Retinal pigment epithelial cell (primary cell): ENCODE results near the gene MANF.
A peak's percentile ranks its signal among the peaks of the same experiment; 100 is the strongest.
"Not testable (repeated sequence)": the region's sequence is repeated elsewhere in the genome, so short reads cannot be mapped to it uniquely, and the experiment has no call there.

ENCODE experiments used
- DNase-seq: peaks from one replicate; pipeline ENCODE4 v3.0.0-alpha.2; 2010; ENCODE audit warnings: low read depth
- H3K4me3 ChIP-seq: 2 replicates; pipeline ENCODE4 v1.5.1; 2011; ENCODE audit warnings: mild to moderate bottlenecking, low read length, control low read depth, moderate library complexity
- CTCF ChIP-seq: conservative IDR thresholded peaks from 2 replicates; pipeline ENCODE4 v1.5.1; 2011; ENCODE audit warnings: low read depth, low read length, control low read depth, inconsistent platforms

MANF gene

DNA sequence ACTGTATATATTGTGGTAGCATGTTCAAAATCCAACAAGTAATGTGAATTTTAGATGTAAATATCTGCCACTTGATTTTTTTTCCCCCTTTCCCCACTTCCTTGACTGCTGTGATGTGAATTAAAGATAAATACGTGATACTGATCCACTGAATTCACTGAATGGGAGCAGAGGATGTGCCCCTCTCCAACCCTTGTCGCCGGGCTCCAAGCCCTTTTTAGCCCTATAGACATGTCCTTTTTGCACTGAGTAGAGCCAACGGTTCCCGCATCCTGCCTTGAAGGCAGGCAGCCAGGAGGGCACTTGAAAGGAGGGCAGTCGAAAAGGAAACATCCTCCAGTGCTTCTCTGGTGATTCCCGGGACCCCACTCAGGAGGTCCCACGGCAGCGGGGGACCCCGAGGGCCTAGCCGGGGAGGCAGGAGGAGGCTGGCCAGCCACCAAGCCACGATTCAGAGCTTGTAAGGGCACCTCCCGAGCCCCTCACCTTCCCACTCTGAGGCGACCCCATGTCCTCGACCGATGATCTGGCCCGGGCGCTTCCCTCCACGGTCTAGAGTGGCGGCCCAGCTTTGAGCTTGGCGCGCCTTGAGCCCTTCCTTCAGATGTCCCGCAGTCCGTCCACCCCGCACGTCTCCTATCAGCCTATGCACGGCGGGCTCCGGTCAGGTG, 901 bp upstream of the MANF start:
- no peak for TF ChIP-seq CTCF
- peak overlapping the region; percentile 98 for H3K4me3 ChIP-seq
- DNase-seq = no peak

DNA sequence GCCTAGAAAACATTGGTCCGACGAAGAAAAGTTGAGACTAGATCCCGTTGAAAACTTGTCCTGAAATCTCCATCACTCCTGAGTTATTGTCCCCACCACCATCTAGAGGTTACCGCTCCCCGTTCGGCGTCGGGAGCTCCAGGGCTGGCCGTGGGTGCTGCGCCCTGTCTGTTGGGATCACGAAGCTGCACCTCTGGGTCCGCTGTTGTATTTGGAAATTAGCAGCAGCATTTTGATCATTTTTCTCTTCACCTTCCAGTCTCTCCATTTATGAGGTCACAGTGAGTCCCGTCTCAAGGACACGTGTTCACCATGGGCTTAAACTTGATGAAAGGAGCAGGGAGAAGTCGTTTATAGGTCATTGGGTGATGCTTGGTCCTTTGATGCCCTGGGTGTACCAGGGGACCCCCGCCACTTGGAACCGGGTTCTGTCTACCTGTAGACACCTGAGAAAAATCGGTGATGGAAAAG, 565 bp downstream of the MANF start:
- DNase-seq = no peak
- no peak for TF ChIP-seq CTCF
- H3K4me3 ChIP-seq = peak overlapping the region; percentile 71

GRCh38 chr3:51386159-51386851, 1.2 kb downstream of the MANF start:
- DNase-seq = no peak
- H3K4me3 ChIP-seq = peak overlapping the region; percentile 71
- TF ChIP-seq CTCF = peak; percentile 11

DNA sequence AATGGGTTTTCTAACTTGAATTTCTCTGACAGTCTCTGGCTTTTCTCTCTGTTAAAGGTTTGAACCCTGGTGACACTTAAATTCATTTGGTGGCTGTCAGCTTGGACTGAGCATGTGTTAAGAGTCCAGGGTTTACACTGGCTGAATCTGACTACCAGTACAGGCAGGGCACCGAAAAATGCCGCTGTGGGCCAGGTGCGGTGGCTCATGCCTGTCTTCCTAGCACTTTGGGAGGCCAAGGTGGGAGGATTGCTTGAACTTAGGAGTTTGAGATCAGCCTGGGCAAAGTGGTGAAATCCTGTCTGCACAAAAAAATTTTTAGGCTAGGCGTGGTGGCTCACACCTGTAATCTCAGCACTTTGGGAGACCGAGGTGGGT, 1.8 kb downstream of the MANF start:
- TF ChIP-seq CTCF = no peak
- DNase-seq = no peak
- peak overlapping the region; percentile 71 for H3K4me3 ChIP-seq

- DNase-seq = not testable (repeated sequence)
- H3K4me3 ChIP-seq = peak overlapping the region; percentile 9
Measured at GRCh38 chr3:51387281-51387680, 2.2 kb downstream of the MANF start.

GRCh38 chr3:51388286-51389029, 3.4 kb downstream of the MANF start:
- no peak overlapping the region for H3K4me3 ChIP-seq

More at GRCh38 chr3:51388286-51389029, 3.4 kb downstream of the MANF start:
- TF ChIP-seq CTCF = peak; percentile 40
- no peak for DNase-seq
